Measurements from ENCODE around the gene CASP1.
"Not testable (repeated sequence)": the region's sequence is repeated elsewhere in the genome, so short reads cannot be mapped to it uniquely, and the experiment has no call there.

Gene CASP1

DNA sequence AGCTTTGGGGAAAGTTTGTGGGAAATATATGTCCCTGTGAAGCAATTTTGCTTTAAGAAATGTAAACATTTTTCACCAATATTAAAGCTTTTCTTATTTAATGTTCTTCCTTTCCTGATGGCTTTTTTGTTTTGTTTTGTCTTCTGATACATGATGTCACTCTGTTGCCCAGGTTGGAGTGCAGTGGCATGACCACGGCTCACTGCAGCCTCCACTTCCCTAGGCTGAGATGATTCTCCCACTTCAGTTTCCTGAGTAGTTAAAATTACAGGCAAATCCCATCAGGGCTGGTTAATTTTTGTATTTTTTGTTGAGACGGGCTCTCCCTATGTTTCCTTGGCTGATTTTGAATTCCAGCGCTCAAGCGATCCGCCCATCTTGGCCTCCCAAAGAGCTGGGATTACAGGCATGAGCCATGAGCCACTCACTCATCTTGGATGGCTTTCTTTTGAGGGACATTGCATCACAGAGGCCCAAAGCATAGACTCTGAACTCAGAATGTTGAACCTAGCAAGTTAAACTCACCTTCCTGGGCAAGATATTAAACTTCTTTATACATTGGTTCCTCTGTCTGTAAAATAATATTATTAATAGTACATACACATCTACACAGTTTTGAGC, 10.8 kb upstream of the CASP1 start:
- no peak for DNase-seq

GRCh38 chr11:105044557-105045524, 9.9 kb upstream of the CASP1 start, which contains the start of gene CARD16:
Gene CARD16 (minus strand): TSS chr11:105045335. CDS start chr11:105045297, 38 bp downstream.
- DNase-seq: not testable (repeated sequence)

DNA sequence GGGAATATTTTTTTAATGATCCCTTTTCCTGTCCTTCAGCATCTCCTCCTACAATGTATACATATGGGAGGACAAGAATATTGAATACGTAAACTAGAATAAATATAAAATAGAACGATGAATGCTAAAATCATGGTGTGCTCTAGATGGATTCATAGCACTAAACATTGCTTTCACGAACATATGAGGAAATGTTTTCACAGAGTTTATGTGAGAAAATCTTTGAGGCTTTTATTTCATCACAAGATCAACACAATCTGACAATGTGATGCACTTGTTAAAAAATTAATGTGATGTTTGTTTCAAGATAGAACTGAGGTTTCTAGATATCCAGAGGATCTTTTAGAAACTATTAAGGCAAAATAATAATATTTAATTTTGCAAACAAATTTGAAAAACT, 7.2 kb upstream of the CASP1 start:
- no peak for DNase-seq

DNA sequence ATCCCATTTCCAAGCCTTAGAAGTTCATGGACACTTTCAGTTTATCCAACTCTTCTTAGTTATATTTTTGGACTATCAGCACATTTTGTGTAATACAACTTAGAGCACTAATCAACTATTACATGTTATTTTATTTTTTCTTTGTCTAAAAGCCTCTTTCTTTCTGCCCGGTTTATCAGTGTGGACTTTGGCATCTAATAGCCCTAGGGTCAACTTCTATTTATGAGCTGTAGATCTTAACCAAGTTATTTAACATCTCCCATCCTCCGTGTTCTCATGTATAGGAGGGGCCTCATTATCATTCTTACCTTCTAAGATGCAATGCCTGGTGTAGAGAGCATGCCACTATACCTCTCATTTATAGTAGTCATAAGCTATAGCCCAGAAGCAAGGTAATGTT, 5.8 kb upstream of the CASP1 start:
- no peak for DNase-seq

- not testable (repeated sequence) for DNase-seq
Observed at GRCh38 chr11:105034388-105034787, 556 bp downstream of the CASP1 start.

- no peak for DNase-seq
Observed at GRCh38 chr11:105033781-105034180, 1.2 kb downstream of the CASP1 start.

DNA sequence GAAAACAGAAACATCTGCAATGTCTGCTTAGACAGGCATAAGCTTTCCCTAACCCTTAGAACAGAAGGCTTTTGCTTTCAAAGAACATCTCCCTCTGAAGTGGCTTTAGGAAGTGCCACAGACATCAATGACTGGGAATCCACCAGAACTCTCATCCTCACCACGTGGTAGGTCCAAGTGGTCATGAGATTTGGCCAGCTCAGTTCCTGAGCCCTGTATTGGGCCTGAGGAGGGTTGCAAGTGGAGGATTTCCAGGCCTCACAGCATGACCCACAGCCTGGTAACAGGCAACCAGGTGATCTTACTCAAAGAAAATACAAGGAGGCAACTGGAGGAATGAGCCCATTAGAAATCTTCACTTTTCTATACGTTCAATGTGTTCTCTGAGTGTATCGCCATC, 1.6 kb downstream of the CASP1 start:
- DNase-seq: no peak

- no peak for DNase-seq
Observed at GRCh38 chr11:105032495-105032894, 2.4 kb downstream of the CASP1 start.

DNA sequence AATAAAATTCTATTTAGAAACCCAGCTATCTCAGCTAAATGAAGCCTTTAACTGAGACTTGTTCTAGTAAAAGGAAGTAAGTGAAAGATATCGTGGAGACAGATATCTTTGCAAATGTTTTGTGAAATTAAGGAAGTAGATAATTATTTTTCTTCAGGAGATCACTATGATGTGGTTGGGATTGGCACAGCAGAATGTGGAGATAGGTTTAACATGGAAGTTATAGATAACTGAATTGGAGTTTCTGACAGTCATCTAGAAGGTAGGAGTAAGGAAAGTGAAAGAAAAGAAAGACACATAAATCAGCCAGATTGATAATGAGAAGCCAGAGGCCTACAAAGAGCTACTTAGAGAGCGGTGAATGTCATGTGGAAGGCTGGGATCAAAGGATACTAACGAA, 7.3 kb downstream of the CASP1 start:
- no peak for DNase-seq

DNA sequence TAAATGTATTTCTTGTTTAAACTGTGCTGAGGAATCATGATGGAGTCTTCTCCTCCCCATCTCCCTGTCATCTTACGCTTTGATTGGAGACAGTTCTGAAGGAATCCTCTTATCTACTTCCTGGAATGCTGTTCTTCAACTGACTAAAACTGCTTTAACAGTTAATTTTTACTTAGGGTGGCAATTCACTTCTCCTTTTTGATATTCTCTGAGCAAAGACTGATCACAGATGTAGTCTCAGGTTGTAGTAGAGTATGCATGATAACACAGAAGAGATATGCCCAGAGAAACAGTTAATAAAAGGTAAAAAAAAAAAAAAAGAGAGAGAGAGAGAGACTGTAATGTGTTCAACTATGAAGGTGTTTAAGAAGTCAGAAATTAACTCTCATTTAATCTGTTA, 10.6 kb downstream of the CASP1 start:
- no peak for DNase-seq

- DNase-seq: no peak
Observed at GRCh38 chr11:105023003-105023402, 11.9 kb downstream of the CASP1 start, which contains the start of gene CASP5. Gene CASP5 (minus strand): TSS chr11:105023168. CDS start chr11:105023136, 32 bp downstream.

DNA sequence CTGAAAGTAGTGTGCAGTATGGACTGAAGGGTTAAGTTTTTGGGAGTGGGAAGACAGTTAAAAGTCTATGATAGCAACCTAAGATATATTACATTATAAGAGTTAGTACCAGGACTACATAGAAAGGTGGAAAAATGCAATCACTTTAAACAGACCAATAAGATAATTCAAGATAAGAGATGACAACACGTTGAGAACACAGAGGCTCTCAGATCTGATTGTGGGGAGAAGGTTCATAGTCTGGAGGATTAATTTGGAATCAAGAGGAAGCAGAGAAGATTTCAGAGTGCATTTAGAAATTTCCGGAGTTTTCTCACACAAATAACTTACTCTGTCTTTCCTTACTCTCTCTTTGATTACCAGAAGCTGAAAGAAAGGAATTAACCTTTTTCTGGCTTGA, 12.4 kb downstream of the CASP1 start:
- DNase-seq: no peak

- no peak for DNase-seq
Observed at GRCh38 chr11:105007463-105007862, 27.5 kb downstream of the CASP1 start.

GRCh38 chr11:105005451-105005845, 29.5 kb downstream of the CASP1 start:
- no peak for DNase-seq

DNA sequence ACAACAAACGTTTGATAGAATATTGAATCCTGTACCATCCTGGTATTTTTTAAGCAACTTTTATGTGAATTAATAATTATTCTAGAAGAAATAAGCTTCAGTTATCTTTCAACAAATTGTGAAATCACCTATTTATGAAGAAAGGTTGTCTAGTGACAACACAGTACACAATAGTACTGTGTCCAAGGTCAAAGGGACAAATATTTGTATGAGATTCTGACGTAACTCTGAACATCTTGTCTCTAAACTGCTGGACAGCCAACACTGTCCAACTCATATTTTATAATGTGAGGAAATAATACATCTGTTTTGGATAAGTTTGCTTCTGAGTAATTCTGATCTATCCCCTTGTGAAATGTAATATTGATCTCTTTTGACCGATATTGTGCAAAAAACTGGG, 30.9 kb downstream of the CASP1 start:
- DNase-seq: no peak

GRCh38 chr11:105003151-105003550, 31.8 kb downstream of the CASP1 start:
- no peak for DNase-seq

DNA sequence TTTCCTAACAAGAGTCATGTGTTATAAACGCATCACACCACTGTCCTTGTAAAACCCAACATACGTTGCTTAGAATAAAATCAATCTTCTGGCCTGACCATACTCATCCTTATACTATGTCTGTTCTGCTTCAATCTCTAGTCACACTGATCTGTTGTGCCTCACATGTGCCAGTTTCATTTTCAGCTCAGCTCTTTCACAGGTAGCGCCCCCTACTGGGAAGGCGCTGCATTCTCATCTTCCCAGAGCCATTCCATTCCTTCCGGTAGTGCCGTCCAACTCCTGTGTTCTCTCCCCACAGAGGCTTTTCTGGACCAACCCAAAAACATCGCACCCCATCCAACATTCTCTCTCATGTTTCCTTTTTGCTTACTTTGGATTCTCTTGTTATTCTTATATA, 34.1 kb downstream of the CASP1 start:
- DNase-seq: no peak

DNA sequence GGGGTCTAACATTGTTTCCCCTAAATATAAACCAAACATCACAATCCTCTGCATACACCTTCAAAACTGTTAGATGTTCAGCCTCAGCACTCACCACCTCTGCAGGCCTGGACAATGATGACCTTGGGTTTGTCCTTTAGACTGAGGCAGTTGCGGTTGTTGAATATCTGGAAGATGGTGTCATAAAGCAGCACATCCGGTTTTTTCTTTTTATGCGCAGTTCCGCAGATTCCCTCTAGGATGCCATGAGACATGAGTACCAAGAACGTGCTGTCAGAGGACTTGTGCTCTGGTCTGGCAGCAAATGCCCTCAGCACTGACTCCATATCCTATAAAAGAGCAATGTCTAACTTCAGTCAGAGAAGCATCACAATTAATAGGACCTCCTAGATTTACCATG, 34.8 kb downstream of the CASP1 start:
- DNase-seq: no peak

GRCh38 chr11:104999721-105000120, 35.2 kb downstream of the CASP1 start:
- no peak for DNase-seq

GRCh38 chr11:104997288-104997687, 37.7 kb downstream of the CASP1 start:
- no peak for DNase-seq

- DNase-seq: peak; percentile 85
Observed at GRCh38 chr11:104995001-104995408, 39.9 kb downstream of the CASP1 start.

- no peak for DNase-seq
Observed at GRCh38 chr11:104992781-104993180, 42.2 kb downstream of the CASP1 start.

DNA sequence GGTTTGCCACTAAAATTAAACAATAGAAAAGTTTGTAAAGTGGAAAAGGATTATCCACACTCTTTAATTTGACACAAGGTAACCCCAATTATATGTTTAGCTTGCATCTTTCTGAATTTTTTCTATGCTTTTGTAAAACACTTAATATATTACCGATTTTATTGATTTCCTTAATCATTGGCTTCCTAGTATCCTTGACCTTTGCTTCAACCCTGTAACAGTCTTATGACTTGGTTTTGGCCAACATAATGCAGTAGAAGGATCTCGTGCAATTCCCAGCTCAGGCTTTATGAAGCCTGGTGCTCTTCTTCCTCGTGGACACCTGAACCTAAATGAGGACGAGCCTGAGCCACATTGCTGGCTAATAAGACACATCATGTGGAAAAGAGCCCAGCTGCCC, 43.0 kb downstream of the CASP1 start:
- no peak for DNase-seq

GRCh38 chr11:104984808-104985207, 50.1 kb downstream of the CASP1 start:
- no peak for DNase-seq
